A549 treated with RU486 at 1 μM for 4 hours (cell line): Measurements from ENCODE around the gene PIK3R3. TPM values are rescaled to one million over a fixed set of nuclear protein-coding genes. Genes with fewer than 3 reads are reported as not detected.

ENCODE experiments used
- total RNA-seq: library from RNA; stranded (reverse); fragments of 200-300 nt; extraction: Qiagen RNA extraction; gene quantifications from 5 replicates; pipeline ENCODE4 v1.2.3, GENCODE V29; 2022; ENCODE audit warnings: low read depth

PIK3R3 gene
- total RNA-seq = 0.54 to 1.3 TPM (median 0.77 TPM) in 5 replicates

DNA sequence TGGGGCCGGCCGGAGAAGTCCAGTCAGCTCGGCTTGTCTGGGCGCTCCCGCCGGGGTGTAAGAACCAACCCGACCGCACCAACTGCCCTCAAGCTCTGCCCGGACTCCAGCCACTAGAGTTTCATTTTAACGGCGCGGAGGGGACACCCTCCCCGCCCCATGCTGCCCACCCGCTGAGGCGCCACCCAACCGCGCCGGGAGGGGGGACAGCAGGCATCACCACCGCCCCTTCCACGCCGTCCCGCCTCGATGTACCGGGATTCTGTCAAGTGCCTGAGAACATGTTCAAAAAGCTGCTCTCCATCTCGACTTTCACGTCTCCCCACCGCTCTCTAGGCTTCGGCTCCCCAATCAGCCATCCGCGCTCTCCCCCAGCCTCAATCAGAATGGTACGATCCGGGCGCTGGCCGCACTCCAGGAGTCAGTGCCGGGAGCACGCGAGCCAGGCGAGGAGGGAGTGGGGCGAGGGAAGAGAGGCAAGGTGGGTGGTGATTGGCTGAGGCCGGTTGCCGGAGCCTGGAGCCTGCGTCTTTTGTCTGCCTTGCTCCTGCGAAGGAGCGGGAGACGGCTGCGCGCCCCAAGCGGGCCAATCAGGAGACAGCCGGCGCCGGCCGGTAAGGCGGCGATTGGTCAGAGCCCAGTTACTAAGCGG is at the start of gene PIK3R3:
Gene PIK3R3 (minus strand): TSS at position 101 of the 652 bp plus-strand sequence. CDS start 677 bp downstream, outside the sequence.

DNA sequence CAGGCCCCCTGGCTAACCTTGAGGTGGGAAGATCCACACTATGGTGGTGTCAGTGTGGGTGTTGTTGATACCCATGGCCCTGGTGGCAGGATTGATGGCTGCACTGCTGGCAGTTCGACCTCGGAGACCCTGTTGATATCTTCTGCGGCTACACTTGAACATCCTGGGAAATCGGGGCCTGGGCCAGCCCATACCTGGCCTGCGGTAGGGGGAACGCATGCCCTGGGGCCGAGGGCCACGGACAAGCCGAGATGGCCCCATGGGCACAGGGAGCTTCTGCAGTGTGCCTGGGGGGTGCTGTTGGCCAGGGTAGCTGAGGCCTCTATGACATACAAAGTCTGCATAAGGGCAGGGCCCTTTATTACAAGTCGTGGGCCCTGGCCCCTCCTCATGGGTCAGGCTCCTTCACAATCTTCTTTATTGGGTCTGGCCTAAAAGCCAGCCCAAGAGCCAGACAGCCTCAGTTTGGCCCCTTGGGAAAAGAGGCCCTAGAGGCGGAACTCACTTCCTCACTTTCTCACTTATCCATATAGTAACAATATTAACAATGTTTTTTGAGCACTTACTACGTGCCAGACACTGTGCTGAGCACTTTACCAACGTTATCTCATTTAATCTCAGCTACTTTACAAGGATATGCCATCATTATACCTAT is 43.9 kb upstream of the PIK3R3 start, which contains the start of gene P3R3URF:
Gene P3R3URF (minus strand): TSS at position 278 of the 655 bp plus-strand sequence. CDS start 17 bp downstream, at position 261.

DNA sequence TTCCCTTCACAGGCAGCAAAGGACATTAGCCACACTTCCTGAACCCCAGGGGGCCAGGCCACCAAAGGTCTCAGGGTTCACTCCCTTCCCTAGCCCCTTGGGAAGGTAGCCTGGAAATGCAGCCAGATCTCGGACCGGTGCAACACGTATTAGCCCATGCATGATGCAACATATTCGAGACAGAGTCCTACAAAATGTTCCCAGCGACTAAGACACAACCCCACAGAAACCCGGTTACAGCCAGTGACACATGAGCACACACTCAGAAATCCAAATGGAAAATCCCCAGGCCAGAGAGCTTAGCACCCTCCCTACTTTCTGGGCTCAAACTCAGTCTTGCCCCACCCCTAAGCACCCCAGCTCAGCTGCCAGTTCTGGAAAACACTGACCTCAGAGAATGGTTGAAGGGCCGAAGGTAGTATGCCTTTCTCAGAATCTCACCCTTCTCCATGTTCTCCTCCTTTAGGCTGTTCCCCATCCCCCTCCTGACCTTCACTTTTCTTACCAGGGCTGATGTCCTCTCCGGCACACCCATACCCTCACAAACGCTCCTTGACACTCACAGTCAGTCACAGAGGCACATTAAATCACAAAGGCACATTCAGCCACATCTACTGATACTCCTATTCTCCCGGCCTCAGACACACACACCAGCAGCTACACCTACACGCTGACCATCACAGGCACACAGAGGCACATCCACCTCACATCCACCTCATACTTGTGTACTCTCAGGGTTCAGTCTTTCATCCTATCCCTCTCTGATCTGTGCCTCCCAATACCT is 42.2 kb upstream of the PIK3R3 start, which contains the start of gene TSPAN1:
Gene TSPAN1 (plus strand): TSS at position 640 of the 784 bp plus-strand sequence. CDS start 6,021 bp downstream, outside the sequence.

Other genes starting within 250 kb of the PIK3R3 start
- gene TSPAN1, start 42.5 kb upstream of the PIK3R3 start, total RNA-seq = 1.7 to 4.6 TPM (median 2.3 TPM) in 5 replicates
- not detected in 5 replicates for gene P3R3URF, start 43.9 kb upstream of the PIK3R3 start, total RNA-seq
- 33.9 to 54.9 TPM (median 44.7 TPM) in 5 replicates for gene POMGNT1, start 65.8 kb upstream of the PIK3R3 start, total RNA-seq
- gene LURAP1, start 70.7 kb upstream of the PIK3R3 start, total RNA-seq = not detected in 5 replicates
- 9.8 to 12.3 TPM (median 11.6 TPM) in 5 replicates for gene RAD54L, start 115.1 kb upstream of the PIK3R3 start, total RNA-seq
- 34.3 to 44.1 TPM (median 40.6 TPM) in 5 replicates for gene LRRC41, start 171.0 kb upstream of the PIK3R3 start, total RNA-seq
- gene UQCRH, start 171.1 kb upstream of the PIK3R3 start, total RNA-seq = 387 to 593 TPM (median 418 TPM) in 5 replicates
- 11.1 to 13.0 TPM (median 12.1 TPM) in 5 replicates for gene NSUN4, start 208.2 kb upstream of the PIK3R3 start, total RNA-seq